Measurements from ENCODE around the gene TMEM42. TPM values are rescaled to one million over a fixed set of nuclear protein-coding genes. Genes with fewer than 3 reads are reported as not detected.

The TMEM42 gene
- total RNA-seq, 2 donors from 2014 or later: 7.4 to 10.4 TPM

DNA sequence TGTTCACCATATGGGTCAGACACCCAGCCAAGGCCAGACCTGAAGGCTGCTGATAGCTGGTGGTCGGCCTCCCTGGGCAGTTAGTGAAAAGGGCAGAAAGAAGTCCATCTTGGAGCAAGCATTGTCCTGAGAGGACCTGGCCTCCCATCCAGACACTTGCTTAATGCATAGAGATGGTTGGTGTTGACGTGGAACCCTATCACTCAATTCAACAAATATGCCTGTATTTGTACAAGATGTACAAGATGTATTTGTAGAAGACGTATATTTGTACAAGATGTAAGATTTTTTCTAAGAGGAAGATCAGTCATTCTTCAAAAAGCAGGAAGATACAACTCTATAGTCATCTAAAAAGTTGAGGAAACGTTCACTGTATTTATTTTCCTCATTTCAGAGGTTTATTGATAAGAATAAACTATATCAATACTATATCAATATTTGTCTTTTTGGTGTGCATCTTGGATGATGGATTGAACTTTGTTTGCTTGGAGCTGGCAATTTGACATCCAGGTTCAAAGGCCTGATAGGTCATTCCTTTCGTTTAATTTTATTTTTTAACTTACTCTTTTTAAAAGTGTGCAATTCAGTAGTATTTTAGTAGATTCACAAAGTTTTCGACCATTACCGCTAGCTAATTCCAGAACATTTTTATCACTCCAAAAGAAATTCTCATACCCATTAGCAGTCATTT, 5.9 kb downstream of the TMEM42 start:
- DNase-seq (no peak), ATAC-seq (no peak)
- intact Hi-C loops (cut with DNase I): no loop called here

DNA sequence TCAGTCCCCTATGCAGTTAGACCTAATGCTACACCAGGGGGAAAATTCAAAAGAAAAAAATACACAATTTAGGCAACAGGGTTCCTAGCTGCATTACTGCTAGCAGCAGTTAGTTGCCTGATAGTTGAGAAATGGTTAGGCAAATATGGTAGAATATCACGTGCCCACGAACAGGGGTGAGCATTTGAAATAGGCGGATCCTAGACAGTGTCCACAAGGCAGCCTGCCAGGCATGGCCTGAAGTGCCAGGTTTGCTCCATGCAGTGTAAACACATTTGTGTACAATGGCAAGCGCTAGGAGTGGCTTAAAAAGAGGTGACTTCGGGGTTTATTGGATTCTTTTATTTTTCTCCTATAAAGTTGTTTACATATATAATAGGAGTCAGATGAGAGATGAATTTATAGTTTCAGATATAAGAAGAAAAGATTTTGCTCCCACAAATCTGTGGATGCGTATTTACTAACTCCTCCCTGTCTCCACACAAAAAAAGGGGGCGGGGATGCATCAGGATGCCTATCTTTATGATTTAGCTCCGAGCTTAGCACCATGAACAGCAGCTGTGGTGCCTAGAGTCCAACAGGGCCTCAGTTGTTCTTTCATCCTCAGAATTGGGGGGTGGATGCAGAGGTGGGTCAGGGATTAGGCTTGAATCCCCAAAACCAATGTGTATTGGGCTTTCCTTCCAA, 8.8 kb downstream of the TMEM42 start:
- intact Hi-C loops (cut with DNase I): no loop called here
- ATAC-seq (no peak), DNase-seq (no peak)

GRCh38 chr3:44874308-44874707, 12.6 kb downstream of the TMEM42 start, which contains the start of gene TGM4:
TGM4 (plus strand) TSS chr3:44874608; CDS start chr3:44874679, 71 bp downstream.
- no peak for DNase-seq
- ATAC-seq: no peak
- intact Hi-C loops (cut with DNase I): no loop called here

DNA sequence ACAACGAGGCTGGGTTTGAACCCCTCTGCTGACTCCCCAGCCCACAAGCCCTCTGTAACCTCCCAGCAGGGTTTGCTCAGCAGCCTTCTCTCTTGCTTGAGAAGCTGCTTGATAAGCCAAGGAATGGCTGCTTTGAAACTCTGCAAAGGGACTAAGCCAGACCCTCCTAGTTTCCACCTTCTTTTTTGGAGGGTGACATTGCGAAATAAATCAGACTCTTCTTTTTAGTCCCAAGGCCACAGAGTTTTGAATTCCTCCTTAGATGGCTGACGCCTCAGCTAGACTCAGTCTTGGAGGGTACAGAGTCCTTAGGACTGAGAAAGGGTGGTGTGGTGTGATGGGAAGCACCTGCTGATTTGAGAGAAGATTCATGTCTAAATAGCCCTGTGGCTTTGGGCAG, 13.9 kb downstream of the TMEM42 start:
- intact Hi-C loops (cut with DNase I): no loop called here
- ATAC-seq: no peak
- DNase-seq: no peak

GRCh38 chr3:44877333-44877732, 15.6 kb downstream of the TMEM42 start:
- intact Hi-C loops (cut with DNase I): no loop called here
- ATAC-seq (no peak), DNase-seq (no peak)

DNA sequence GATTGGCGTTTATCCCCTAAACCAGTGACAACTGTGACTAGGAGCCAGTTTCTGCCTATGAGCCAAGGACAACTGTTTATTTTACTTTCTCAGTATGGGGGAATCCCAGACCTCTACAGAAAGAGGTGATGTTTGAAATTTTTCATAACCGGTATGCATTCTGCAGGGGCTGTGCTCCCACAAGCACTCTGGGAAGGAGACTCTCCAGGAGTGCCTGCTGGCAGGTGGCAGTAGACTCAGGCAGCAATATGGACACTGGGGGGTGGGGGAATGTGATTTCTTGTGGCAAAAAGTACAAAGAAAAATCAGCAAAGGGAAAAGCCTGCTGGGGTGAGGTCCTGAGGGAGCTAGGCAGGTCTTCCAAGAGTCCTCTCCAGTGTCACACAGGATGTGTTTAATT, 18.6 kb downstream of the TMEM42 start:
- ATAC-seq: no peak
- no peak for DNase-seq
- intact Hi-C loops (cut with DNase I): no loop called here

- DNase-seq (no peak), ATAC-seq (no peak)
- intact Hi-C loops (cut with DNase I): no loop called here
Measured at GRCh38 chr3:44883213-44883955, 21.7 kb downstream of the TMEM42 start.

- peak in 1 of 2 donors; percentile 72 for ATAC-seq
- intact Hi-C loops (cut with DNase I): no loop called here
- DNase-seq: no peak
Measured at GRCh38 chr3:44883999-44884431, 22.3 kb downstream of the TMEM42 start.

DNA sequence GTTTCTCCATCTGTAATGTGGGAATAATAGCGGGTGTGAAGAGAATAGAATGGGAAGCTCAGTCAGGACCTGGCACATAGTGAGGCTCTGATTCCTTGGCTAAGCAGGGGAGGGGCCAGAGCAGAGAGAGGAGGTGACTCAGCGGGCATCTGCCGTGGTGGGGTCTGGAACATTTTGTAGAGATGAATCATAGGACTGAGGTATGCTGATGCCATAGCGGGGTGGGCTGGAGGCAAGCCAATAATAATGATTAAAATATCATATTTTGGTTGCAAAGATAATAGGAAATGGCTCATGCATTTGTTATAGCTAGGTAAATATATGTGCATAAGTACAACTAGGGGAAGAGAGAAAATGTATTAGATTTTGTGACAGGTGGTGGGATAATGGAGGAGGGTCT, 23.9 kb downstream of the TMEM42 start:
- DNase-seq: no peak
- intact Hi-C loops (cut with DNase I): no loop called here
- ATAC-seq: peak; percentile 59 to 94

DNA sequence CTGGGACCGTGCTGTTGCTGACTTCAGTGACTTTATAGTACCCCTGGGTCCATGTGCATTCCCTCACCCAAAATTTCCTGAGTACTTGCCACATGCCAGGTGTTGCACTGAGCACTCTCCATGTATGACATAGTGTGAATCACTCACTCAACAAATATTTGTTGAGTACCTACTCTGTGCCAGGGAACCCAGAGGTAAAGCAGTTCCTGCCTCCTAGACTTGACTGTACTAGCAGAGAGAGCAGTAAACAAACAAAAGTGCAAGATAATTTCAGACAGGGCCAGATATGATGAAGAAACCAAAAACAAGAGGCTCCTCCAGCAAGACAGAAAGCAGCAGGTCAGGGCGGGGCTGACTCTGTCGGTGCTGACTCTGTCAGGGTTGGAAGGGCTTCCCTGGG, 24.8 kb downstream of the TMEM42 start:
- DNase-seq: no peak
- ATAC-seq: peak in 1 of 2 donors; percentile 15
- intact Hi-C loops (cut with DNase I): no loop called here

- intact Hi-C loops (cut with DNase I): no loop called here
- DNase-seq (no peak), ATAC-seq (no peak)
Measured at GRCh38 chr3:44887101-44887500, 25.4 kb downstream of the TMEM42 start.

GRCh38 chr3:44890258-44890657, 28.5 kb downstream of the TMEM42 start:
- intact Hi-C loops (cut with DNase I): no loop called here
- DNase-seq: no peak
- ATAC-seq: no peak

DNA sequence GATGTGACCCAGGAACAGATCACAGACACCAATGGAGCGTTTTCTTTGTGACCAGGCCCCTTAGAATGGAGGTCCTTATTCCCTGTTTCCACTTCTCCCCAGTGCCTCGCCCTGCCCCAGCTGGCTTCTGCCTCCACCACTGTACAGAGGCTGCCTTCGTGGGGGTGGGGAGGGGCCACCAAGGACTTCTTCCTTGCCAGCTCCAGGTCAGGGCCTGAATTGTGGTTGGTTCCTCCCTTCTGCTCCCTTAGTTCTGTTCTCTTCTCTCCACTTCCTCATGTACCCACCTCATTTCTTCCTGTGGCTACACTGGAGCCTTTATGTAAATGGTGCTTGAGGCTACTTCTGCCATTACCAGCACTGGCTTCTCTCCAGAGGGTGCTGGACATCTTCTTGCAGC, 29.1 kb downstream of the TMEM42 start:
- DNase-seq: no peak
- intact Hi-C loops (cut with DNase I): no loop called here
- ATAC-seq: no peak

DNA sequence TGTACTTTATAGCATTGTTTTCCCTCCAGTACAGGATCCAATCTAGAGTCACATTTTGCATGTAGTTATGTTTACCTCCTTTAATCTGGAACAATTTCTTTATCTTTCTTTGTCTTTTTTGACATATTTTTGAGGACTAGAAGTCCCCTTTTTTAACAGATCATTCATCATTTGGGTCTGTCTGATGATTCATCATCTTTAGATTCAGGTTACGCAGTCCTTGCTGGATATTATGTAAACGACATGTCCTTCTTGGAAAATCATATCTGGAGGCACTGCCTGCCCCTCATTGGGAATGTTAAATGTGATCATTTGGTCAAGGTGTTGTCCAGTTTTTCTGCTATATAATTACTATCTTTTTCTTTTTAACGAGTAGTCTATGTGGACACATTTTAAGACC, 31.0 kb downstream of the TMEM42 start:
- no peak for ATAC-seq
- no peak for DNase-seq
- intact Hi-C loops (cut with DNase I): no loop called here

DNA sequence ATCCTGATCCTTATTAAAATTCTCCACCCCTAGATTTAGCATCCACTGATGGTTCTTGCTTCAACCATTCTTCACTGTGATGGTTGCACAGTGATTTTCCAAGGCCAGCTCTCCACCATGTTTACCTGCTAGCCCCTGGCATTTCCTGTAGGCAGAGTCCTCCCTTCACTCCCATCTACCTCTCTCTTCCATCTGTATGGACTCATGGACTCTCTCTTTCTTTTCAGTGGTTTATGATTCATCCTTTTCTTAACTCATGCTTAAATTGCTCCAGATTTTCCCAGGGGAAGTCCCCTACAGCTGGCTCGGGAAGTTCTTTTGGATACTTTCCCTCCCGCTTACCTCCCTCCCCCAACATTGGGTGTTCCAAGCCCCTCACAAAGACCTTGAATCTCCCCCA, 31.4 kb downstream of the TMEM42 start:
- DNase-seq (no peak), ATAC-seq (peak in 1 of 2 donors; percentile 60)
- intact Hi-C loops (cut with DNase I): no loop called here

DNA sequence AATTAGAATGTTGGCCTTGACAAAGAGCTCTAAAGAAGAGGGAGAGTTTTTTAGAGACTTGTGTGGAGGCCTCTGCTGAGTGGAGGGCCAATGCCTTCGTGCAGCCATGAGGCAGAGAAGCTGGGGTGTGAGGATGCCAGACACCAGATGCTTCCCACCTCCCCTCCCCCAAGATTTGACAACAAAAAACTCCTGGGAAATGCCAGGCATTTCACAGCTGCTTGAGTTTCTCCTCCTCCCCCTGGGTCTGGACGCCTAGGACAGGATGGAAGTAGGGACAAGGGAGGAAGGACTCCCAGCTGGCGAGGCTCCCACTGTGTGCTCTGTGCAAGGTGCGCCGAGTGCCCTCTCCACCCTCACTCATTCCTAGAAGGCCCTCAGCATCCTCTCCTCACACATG, 32.8 kb downstream of the TMEM42 start:
- no peak for ATAC-seq
- DNase-seq: no peak
- intact Hi-C loops (cut with DNase I): no loop called here

- DNase-seq: no peak
- no peak for ATAC-seq
- intact Hi-C loops (cut with DNase I): no loop called here
Measured at GRCh38 chr3:44896440-44896839, 34.7 kb downstream of the TMEM42 start.

GRCh38 chr3:44899683-44900367, 38.1 kb downstream of the TMEM42 start:
- ATAC-seq (peak in 1 of 2 donors; percentile 15), DNase-seq (no peak)
- intact Hi-C loops (cut with DNase I): no loop called here

DNA sequence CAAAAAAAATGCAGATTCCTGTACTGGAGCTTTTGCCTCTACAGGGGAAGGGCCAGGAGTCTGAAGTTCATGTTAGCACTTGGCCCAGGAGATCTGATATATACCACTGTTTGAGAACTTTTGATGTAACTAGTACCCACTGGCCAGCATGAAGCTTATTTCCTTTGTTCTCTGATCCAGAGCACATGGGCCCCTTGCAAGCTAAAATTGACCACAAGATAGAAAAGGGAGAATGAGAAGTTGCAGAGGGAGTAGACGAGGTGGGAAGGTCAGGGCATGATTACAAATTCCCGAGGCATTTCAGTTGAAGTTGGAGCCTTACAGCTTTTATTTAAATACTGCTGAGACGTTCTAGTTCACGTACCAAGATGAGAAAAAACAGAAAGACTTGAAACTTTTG, 40.9 kb downstream of the TMEM42 start:
- DNase-seq (no peak), ATAC-seq (no peak)
- intact Hi-C loops (cut with DNase I): no loop called here

- ATAC-seq: no peak
- intact Hi-C loops (cut with DNase I): no loop called here
- DNase-seq: no peak
Measured at GRCh38 chr3:44903314-44903713, 41.6 kb downstream of the TMEM42 start.

Data from left cardiac atrium (tissue), 4 donors.